ENCODE measurements around the gene SLC39A3.
A peak's percentile ranks its signal among the peaks of the same experiment; 100 is the strongest.

Gene SLC39A3, protein sequence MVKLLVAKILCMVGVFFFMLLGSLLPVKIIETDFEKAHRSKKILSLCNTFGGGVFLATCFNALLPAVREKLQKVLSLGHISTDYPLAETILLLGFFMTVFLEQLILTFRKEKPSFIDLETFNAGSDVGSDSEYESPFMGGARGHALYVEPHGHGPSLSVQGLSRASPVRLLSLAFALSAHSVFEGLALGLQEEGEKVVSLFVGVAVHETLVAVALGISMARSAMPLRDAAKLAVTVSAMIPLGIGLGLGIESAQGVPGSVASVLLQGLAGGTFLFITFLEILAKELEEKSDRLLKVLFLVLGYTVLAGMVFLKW

DNA sequence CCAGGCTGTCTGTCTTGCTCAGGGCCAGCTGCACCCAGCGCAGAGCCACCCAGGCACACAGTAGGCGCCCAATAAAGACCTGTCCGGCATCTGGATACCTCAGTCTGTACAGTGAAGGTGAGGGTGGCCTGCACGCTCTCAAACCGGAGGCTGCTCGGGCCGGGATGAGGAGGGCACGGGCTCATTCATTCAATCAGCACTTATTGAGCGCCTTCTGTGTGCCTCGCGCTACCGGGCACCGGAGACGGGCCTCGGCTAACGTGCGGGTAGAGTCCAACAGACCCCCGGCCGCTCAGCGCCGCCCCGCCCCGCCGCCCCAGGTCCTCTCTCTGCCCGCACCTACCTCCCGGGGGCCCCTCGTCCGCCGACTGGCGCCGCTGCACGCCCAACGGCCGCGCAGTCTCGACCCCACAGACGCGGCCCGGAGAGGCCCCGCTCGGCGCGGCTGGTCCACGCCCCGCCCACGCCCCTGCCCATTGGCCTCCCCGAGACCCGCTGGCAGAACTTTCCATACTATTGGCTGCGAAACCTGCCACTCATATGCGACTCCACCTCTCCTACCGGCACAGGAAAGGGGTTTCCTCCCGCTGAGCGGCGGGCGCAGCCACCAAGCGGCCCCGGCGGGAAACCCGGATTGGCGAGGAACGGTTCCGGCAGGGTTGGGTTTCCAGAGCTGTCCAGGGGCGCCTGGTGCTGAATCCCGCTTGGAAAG is at the start of gene SLC39A3:
SLC39A3 (minus strand) TSS at position 416 of the 712 bp plus-strand sequence. CDS start 2,760 bp downstream, outside the sequence.
- DNase-seq, result peak; percentile 91

DNA sequence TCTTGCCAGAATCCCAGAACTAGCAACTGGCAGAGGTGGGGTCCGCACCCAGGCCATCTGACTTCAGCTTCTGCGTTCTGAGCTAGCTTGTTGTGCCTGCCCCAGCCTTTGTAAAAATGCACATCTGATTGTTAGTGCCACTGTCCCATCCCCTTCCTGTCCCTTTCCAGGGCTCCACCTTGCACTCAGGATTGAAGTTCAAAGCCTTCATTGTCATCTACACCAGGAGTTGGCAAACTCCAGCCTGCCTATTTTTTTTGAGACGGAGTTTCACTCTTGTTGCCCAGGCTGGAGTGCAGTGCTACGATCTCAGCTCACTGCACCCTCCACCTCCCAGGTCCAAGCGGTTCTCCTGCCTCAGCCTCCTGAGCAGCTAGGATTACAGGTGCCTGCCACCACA is 48.4 kb upstream of the SLC39A3 start:
- no peak for DNase-seq

DNA sequence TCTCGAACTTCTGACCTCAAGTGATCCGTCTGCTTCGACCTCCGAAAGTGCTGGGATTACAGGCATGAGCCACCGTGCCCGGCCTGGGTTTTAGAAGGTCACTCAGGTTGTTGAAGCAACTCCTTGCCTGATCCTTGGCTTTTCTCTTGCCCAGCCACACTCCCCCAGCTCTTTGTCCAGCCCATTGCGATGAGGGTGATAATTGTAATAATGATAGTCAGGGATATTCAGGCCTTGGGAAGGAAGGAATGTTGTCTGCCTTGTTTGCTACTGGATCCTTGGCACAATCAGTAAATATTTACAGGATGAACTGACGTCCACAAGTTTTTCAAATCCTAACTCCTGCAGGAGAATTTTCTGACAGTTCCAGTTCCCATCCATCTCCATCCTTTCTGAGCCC is 47.3 kb upstream of the SLC39A3 start:
- no peak for DNase-seq

DNA sequence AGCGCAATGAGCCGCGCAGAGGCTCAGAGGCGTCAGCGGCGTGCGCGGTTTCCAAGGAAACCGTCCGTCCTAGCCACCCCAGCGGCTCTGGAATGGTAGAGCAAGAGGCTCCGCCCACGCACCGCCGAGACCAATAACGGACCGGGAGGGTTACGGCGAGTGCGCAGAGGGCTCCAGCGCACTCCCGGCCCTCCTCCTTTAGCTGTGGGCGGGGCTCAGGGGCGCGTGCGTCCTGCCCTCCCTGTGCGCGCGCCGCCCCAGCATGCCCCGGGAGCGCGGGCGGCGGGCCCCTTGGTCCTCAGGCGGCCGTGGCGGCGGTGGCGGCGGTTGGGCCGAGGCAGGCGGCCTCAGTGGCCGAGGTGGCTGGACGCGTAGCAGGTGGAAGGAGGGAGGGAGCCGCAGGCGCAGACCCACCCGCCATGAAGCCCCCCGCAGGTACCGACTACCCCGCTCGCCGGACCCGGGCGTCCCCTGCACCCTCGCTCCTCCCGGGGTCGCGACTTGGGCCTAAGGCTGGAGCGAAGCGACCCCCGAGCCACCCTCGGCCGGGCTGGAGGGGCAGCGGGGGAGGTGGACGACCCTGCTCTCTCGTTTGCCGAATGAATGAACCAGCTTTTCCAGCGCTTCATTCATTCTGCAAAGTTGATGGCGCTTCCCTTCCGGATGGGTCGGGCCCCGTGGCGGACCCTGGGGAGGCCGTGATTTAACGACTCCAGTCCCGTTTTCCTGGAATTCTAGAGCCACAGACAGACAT is 45.6 kb upstream of the SLC39A3 start, which contains the start of gene THOP1:
THOP1 (plus strand) TSS at position 260 of the 754 bp plus-strand sequence; CDS start at position 420, 160 bp downstream.
- peak; percentile 97 for DNase-seq

DNA sequence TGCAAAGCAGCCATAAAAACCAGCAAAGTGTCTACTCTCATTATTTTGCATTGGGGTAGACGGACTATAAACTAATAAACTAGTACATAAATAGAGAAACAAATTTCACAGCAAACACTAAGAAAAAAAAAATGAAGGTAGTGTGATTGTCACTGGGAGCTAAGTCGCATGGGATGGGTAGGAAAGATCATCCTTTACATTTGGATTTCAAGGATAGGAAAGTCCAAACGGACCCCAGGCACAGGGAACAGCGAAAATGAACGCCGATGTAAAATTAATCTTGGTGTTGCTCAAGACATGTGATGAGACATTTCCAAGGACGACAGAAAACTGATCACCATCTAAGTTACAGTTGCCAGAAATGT is 43.9 kb upstream of the SLC39A3 start:
- DNase-seq, result no peak

DNA sequence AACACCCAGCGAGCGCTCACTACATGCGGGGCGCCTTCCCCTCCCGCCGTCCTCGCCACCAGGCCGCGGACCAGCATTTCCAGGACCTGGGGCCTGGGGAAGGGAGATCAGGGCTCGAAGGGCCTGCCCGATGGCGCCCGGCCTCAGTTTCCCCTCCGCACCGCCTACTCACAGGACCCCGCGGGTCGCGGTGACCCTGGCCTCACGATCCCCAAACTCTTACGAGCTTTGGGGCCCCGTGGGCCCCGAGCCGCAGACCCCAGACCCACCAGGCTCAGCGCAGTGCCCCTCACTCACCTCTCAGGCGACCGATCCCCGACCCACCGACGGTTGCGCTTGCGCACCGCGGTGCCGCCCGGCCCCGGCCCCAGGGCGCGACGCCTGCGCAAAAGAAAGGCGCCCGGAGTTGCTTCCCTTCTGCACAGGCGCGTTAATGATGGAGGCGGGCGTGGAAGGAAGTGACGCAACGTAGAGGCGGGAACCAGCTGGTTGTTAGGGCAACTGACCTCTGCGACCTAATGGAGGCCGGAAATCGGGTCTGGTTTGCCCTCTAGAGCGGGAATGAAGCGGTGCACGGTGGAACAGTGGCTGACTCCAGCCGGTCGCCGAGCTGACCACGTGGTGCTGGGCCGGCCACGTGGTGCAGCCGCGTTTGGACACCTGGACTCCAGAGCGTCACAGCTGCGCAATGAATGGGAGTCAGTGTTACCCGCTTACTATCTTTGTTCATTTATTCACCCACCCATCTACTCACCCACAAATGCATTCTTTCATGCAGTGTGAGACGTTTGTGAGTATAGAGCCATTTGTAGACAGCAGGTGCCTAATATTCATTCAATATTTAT is 43.3 kb upstream of the SLC39A3 start, which contains the start of gene SGTA:
SGTA (minus strand) TSS at position 338 of the 845 bp plus-strand sequence. CDS start 14,205 bp downstream, outside the sequence.
- peak; percentile 97 for DNase-seq

DNA sequence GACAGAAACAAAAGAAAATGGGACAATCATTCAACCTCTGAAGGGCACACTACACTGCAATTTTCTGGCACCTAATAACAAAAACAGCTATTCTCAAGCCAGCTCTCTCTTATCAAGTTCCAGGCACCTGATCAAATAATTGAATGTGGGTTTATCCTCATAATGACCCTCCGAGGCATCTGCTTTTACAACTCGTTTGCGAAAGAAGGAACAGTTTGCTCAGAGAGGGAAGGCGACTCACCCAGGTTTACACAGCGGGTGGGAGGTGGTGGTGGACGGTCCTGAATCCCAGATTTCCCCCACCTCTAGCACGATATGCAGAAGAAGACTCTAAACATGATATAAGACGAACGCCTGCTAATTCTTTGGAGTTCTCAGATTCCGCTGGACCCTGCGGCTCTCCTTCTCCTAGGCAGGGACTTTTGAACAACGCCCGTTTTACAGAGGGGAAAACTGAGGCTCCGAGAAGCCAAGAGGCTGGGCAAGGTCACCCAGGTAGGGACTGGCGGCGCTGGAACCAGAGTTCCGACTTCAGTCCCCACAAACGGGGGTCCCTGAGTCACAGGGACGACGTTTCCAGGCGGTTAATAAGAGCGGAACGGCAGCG is 42.6 kb upstream of the SLC39A3 start:
- peak; percentile 83 for DNase-seq

DNA sequence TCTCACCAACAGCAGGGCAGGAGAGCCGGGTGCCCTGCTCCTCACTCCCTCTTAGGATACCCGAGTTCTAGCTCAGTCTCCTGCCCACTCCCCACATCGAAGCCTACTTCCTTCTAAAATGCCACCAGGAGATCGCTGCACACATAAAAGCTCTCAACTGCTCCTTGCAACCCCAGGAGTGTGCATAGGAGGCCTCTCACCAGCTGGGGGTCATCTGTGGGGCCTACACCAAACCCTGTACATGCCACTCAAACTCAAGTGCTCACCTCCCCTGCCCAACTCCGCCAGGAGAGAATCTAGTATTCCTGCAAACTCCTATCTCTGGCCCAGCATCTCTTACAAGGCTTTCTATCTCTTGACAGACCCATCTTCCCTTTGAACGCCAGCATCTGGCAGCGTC is 40.5 kb upstream of the SLC39A3 start:
- DNase-seq, result no peak

DNA sequence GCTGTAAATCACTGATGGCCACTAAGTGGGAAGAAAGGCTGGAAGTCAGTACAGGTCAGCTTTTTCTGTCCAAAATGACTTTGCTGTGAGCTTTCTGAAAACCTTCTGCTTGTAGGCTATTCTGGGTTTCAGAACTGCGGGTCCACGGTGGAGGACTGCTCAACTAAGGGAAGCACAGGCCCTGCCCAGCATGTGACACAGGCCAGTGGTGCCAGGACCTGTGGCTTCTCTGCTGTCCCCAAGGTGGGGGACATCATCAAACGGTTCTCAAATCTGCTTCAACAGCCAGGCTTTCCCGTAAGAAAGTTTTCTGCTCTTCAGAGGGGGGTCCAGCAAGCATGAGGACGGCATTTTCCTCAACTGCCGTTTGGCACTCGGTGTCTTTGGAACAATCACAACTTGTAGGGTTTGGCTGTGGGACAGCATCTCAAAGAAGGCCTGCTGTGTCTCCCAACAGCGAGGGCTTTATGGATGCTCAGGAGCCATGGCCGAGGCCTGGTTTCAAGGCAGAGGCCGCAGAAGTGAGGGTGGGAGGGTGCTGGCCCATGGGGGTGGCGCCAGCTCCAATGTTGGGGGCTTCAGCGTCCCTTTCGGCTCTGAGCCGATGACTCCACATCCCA is 39.4 kb upstream of the SLC39A3 start:
- DNase-seq, result no peak

DNA sequence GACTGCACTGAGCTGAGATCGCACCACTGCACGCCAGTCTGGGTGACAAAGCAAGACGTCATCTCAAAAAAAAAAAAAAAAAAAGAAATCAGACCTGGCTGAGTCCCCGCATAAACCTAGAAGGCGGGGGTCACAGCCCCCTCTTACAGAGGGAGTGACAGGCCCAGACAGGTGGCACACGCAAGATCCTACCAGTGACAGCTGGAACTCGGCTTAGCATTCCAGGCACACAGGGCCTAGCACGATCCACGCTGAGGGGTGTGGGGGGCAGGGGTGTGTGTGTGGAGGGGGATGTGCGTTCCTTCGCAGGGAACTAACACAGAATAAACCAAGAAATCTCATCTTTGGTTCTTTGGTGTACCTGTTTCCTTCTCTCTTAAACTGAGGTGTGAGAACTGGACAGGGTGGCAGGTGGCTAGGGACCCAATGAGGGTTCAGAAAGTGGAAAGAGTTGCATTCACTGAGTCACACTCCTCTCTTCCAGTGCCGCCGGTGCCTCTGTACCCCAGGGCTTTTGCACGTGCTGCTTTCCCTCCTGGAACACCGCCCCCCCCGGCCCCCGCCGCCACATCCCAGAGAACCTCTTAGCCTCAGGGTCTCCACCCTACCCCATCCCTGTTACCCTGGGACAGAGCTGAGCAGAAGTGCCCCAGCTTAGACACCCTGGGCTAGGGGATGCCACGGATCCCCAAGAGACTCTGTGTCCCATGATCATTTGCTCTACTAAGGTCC is 38.3 kb upstream of the SLC39A3 start:
- no peak for DNase-seq

DNA sequence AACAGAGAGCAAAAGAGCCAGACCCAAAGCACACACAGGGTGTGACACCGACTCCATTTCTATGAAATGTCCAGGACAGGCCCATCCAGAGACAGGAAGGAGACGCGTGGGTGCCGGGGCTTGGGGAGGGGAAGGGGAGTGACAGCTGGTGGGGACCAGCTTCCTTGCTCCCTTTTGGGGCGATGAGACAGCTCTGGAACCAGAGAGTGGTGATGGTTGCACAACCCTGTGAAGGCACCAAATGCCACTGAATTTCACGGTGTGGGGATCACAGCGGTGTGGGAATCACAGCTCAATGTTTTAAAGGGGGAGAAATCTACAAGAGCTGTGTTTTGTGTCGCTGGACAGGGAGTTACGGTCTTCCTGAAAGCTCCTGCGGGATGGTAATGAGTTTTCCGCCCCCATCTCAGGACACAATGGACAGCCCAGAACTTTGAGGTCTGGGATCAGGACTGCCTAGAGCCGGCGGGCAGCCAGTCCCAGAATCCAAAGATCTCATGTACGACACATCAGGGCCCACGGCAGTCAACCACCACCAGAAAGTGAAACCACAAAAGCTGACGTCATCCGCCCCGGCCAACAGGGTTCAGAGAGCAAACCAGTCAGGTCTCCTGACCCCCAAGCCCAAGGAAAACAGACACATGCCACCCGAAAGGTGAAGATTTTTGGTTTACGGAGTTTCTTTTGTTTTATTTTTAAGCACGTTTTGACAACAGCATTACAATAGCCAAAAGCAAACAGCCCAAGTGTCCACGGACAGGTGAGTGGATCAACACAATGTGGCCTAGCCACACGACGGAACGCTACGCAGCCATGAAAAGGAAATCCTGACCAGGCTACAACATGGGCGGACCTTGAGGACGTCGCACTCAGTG is 36.0 kb upstream of the SLC39A3 start:
- no peak for DNase-seq

DNA sequence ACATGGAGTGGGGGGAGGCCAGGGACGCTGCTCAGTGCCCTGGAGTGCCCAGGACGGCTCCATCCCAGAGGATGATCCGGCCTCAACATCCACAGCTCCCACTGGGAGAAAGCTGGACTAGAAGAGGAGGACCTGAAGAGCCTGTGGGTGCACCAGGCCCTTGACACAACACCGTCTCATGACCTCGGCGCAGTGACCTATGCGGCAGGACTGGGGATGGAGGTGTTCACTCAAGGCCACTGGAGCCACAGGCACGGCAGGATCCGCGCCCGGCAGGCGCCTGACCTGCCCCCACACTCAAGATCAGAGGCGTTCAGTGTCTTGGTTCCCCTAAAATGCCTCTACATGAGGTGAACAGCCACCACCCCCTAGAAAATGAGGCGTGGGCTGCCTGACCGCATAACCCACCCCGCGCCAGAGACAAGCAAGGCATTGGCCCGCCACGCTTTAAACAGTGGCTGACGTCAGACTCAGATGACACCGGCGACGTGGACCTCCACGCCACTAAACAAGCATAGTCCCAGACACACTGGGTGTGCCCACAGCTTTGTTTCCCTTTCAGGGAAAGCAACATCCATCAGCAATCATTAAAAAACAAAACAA is 35.2 kb upstream of the SLC39A3 start:
- DNase-seq, result no peak

DNA sequence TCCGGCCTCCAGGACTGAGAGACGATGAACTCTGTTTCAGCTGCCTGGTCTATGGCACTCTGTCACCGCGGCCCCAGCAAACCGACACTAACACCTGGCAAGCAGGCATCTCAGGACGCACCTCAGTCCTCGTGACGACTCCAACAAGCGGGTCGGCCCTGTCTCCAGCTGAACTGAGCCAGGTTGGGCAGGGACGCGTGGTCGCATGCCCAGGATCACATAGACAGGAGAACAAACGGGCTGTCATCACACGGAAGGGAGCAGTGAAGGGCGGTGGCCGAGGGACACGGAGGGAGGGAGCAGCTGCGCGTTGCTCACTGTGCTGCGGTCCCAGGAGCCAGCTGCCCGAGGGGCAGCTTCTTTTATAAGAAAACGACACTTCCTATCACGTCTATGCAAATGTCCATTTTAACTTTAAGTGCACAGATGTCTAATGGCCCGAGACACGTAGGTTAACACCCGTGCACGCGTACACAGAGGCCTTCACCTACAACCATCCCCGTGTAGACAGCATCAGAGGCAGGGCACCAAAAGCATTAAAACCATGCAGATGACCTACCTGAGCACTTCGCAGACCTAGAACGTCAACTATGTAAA is 34.4 kb upstream of the SLC39A3 start:
- DNase-seq, result no peak

DNA sequence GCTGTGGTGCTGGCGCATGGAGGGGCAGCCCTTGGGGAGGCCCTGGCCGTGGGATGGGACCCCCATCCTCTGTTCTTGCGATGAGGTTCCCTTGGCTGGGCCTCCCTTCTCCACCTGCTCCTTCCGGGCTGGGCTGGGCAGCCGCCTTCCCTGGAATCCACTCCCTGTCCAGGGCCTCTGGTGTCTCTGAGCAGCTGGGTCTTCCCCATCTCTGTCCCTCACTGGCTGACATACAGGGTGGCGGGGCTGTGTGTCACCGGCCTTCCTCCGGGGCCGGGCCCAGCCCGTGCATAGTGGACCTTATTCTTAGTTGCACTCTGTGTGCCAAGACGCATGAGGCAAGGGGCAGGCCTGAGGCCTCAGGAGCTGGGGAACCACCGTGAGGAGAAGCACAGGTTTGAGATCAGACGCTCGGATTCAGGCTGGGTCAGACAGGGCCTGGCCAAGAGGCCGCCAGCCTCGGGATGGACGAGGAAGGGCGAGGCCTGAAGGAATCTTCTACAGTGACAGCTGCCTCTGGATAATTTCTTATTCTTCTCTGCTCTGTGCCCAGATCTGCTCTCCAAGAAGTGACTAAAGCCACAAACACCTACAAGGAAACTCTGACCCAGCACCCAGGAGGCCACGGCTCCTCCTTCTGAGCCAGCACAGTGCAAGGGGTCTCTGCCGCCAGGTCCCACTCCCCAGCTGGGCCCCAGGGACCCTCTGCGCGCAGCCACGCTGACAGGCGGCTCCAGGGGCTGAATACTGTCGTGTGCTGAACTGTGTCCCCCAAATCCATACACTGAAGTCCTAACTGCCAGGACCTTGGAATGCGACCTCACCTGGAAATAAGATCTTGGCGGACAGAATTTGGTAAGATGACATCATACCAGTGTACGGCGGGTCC is 32.2 kb upstream of the SLC39A3 start:
- no peak for DNase-seq

DNA sequence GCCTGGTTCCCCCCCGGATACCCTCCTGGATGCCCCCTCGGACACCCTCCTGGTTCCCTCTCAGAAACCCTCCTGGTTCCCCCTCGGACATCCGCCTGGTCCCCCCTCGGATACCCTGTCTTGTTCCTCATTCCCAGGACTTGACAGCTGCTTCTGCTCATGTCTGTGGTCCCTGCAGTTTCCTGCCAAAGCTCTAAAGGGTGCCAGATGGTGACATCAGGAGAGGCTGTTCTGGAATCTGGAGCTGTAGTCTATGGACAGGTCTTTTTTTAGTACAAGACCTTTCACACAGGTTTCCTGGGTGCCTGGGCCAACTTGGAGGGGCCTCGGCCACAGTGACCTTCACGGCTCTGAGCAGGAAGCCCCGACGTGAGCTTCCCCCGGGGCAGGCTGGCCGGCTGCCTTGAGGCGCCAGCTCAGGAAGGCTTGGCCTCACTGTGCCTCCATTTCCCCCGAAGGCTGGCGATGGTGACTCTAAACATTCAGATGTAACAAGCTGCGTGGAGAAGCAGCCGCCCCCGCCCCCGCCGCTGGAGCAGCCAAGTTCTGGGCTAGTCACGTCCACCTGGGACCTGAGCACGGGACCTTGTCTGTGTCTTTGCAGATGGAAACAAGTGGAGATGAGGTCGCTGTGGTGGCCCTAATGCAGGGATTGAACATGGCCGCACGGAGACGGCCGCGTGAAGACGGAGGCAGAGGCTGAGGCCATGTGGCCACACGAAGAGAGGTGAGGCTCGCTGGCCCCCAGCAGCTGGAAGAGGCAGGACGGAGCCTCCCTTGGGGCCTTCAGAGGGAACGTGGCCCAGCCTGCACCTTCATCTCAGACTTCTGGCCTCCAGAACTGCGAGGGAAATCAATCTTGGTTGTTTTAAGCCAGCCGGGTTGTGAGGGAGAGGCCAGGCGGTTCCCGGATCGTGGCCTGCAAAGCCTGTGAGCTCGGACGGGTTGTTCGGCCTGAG is 30.5 kb upstream of the SLC39A3 start:
- no peak for DNase-seq

DNA sequence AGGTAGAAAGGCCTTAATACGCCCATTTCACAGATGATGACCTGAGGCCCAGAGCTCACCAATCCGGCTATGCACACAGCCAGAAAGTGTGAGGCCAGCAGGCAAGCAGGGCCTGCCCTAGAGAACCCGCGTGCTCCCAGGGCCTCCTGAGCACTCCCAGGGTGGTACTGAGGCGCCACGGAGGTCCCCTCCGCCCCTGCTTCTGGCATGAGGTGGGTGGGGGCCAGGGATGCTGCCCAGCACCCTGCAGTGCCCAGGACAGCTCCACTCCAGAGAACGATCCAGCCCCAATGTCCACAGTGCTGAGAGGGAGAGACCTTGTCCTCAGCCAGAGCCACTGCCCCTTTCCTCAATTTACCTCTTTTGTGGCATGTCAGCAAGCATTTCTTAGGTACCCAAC is 29.4 kb upstream of the SLC39A3 start:
- DNase-seq, result no peak
